CD4-positive, alpha-beta T cell treated with Interleukin-6 at 100 ng/mL for 8 hours (primary cell): Measurements from ENCODE around the gene SWAP70.
"Not testable (repeated sequence)": the region's sequence is repeated elsewhere in the genome, so short reads cannot be mapped to it uniquely, and the experiment has no call there.

Experiments used
- DNase-seq: peaks from one replicate; pipeline ENCODE4 v3.0.0-alpha.2; 2020; ENCODE audit warnings: mixed read lengths, low spot score

Gene SWAP70

DNA sequence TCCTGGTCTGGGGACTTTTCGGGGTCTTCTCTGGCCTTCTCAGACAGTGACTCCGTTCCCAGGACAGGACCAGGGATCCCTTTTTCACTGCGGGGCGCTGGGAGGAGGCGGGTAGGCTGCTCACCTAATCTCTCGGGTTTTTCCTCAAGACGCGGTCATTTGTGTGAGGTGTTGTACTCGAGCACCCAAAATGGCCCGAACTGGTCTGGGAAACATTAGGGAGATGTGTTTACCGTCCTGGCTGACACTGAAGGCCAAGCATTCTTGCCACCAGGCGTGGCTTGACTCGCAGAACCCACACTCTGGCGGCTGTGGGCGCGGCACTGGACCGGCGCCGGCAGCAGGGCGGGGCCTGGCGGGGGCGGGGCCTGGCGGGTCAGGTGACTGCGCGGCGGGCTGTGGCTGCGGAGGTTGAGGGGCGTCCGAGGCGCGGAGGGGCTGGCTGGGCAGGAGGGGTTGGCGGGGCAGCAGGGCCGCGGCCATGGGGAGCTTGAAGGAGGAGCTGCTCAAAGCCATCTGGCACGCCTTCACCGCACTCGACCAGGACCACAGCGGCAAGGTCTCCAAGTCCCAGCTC is at the start of gene SWAP70:
SWAP70 (plus strand) TSS at position 379 of the 577 bp plus-strand sequence; CDS start at position 482, 103 bp downstream.
- DNase-seq = peak; percentile 59

DNA sequence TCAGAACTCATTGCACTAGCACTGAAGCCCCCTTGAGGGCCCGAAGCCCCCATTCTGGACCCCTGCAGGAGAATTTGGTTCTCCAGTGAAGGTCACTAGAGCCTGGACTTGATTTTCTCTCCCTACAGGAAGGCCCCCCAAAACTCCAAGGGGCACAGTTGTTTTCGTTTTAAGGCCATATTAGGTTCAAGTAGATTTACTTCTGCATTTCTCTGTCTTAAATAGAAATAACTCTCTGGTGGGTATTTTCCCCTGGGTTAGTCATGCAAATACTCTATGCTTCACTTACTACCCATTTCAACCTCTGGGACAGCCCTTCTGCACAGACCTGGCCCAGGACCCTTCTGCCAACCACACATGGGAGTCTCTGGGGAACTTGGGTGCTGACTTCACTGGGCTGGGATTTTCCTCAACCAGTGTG is 48.8 kb upstream of the SWAP70 start:
- no peak for DNase-seq

DNA sequence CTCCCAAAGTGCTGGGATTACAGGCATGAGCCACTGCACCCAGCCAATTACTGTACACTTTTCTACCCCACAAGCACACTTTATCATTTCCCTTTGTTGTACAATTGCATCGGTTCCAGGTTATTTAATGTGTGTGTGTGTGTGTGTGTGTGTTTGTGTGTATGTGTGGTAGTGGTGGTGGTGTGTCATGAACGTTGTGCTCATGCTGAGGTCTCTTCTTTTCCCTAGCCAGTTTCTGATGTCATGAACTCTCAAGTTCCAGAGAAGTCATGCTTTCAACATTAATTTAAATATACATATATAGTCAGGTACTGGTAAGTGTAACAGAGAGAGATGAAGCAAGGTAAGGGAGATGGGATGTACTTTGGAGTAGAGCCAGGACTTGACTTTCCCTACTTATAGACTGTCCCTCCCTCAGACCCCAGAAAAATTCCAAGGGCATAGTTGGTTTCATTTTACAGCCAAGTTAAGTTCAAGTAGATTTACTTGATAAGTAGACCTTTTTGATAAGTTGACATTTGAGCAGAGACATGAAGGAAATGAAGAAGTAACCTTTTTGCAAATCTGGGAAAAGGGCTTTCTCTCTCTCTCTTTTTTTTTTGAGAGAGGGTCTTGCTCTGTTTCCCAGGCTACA is 47.7 kb upstream of the SWAP70 start:
- no peak for DNase-seq

DNA sequence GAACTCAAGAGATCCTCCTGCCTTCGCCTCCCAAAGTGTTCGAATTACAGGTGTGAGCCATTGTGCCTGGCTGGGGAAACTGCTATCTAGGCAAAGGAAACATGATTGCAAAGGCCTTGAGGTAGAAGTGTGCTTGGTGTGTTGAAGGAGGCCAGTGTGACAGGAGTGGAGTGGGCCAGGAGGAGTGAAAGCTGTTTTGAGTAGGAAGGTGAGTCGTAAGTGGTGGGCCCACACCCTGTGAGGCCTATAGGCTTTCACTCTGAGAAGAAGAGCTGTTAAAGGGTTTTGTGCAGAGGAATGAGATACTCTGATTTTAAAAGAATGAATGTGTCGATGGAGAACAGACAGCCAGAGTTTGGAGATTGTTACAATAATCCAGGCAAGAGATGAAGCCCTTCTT is 47.0 kb upstream of the SWAP70 start:
- no peak for DNase-seq

DNA sequence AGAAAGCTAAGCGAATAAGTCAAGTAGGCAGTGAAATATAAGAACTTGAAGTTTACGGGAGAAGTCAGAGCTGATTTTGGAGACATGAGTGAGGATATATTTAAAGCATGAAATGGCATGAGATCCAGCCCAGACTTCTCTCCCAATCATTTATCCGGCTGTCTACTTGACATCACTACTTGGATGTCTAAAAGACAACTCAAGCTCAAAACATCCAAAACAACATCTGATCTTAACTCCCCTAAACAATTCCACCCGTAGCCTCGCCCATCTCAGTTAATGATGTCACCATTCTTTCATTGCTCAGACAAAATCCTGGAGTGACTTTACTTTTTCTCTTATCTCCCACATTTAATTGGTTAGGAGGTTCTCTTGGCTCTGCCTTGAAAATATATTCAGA is 45.9 kb upstream of the SWAP70 start:
- DNase-seq = no peak

DNA sequence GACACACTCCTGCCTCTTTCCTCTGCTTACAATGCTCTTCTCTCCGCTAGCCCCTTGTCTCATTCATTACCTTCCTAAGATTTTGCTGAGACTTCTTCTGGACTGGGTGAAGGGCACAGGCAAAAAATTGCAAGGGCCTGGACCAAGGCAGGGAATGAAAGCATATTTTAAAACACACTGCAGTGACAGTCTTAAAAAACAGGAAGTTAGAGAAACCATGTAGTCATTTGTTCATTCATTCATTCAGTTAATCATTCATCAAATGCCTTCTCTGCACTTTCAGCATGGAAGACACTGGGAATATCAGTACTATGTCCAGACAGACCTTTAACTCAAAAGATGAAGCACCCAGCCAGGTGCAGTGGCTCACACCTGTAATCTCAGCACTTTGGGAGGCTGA is 44.9 kb upstream of the SWAP70 start:
- no peak for DNase-seq

DNA sequence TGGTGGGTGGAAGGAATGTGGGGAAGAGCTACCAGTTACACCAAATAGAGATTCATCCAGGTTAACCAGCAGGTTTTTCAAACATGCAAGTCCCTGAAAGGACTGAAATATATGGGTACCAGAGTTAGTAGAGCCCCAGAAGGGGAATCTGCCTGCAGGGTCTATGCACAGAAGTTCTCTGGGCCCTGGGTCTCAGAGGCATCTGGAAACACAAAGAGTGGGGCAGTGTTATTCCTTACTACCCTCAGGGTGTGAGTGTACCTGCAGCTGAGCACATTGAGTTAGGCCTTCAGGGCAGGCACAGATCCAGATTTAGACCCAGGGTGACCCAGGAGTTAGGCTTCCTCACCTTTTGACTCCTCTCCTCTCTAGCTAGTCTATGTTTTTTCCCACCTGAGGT is 43.9 kb upstream of the SWAP70 start:
- no peak for DNase-seq

DNA sequence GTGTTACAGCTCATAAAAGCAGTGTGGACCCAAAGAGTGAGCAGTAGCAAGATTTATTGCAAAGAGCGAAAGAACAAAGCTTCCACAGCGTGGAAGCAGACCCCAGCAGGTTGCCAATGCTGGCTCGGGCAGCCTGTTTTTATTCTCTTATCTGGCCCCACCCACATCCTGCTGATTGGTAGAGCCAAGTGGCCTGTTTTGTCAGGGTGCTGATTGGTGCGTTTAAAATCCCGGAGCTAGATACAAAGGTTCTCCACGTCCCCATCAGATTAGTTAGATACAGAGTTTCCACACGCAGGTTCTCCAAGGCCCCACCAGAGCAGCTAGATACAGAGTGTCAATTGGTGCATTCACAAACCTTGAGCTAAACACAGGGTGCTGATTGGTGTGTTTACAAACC is 41.5 kb upstream of the SWAP70 start:
- DNase-seq = not testable (repeated sequence)

DNA sequence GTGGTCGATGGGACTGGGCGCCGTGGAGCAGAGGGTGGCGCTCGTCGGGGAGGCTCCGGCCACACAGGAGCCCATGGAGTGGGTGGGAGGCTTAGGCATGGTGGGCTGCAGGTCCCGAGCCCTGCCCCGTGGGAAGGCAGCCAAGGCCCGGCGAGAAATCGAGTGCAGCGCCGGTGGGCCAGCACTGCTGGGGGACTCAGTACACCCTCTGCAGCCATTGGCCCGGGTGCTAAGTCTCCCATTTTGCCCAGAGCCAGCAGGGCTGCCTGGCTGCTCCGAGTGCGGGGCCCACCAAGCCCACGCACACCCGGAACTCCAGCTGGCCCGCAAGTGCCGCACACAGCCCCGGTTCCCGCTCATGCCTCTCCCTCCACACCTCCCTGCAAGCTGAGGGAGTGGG is 40.8 kb upstream of the SWAP70 start:
- not testable (repeated sequence) for DNase-seq

DNA sequence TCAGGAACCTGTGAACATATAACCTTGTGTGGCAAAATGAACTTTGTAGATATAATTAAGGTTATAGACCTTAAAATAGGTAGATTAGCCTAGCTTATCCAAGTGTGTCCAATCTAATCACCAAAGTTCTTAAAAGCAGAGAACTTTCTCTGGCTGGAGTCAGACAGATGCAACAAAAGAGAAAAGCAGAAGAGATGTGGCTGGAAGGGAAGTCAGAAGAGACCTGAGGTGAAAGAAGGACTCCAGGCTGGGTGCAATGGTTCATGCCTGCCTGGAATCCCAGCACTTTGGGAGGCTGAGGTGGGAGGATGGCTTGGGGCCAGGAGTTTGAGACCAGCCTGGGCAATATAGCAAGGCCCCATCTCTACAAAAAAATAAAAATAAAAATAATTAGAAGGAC is 39.4 kb upstream of the SWAP70 start:
- DNase-seq = no peak

DNA sequence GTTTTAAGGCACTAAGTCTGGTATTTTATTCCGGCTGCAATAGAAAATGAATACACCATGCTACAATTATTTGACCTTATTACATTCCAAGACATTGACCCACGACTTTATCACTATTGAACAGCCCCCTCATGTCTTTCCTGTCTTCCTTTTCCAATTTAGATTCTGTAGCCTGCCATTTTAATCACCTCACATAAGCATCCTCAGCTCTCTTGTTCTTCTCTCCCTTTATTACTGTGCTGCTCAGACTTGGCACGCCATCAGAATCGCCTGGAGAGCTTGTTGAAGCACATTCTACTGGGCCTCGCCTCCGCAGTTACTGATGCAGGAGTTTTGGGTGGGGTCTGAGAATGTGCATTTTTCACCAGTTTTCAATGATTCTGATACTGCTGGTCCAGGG is 38.7 kb upstream of the SWAP70 start:
- no peak for DNase-seq

DNA sequence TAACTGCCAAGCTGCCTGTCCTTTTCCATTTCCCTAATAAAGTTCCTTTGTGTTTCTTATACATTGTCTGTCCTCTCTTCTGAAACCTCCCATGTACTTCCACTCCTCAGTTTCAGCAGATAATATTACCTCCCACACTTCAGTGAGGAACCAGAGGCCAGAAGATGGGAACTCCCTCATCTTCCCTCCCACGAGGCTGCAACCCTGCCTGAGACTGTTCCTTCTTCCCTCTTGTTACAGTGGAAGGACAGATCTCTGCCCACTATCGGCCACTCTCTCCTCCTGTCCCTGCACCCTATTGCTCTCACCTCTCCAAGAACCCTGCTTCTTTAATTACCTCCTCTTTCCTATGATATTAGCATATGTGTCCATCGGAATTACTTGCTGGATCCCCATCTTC is 38.1 kb upstream of the SWAP70 start:
- DNase-seq = no peak

DNA sequence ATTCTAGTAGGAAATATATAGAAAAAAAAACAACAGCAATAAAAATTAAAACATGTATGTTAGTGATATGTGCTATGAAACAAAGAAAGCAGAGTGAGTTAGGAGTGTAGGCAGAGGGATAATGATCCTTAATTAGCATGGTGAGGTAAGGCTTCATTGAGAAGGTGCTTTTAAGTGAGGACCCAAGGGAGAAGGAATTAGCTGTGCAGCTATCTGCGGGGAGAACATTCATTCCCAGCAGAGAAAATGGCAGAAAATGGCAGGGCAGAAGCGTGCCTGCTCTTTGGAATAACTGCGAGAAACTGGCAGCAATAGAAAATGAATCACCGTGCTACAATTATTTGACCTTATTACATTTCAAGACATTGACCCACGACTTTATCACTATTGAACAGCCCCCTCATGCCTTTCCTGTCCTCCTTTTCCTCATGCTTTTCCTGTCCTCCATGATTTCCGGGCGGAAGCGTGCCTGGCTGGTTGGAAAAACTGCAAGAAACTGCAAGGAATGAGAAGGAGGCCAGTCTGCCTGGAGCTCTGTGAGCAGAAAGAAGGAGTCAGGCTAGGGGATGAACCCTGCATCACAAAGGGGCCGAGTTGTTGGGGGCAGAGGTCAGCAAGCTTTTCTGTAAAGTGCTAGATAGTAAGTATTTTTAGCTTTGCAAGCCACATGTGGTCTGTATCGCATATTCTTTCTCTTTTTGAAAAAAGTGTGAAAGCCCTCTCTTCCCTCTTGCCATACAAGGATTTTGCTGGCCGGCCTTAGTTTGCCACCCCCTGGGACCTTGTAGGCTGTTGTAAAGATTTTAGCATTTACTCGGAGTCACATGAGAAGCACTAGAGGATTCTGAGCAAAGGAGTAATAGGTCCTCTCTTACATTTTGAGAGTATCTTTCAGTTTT is 37.1 kb upstream of the SWAP70 start:
- DNase-seq = no peak

DNA sequence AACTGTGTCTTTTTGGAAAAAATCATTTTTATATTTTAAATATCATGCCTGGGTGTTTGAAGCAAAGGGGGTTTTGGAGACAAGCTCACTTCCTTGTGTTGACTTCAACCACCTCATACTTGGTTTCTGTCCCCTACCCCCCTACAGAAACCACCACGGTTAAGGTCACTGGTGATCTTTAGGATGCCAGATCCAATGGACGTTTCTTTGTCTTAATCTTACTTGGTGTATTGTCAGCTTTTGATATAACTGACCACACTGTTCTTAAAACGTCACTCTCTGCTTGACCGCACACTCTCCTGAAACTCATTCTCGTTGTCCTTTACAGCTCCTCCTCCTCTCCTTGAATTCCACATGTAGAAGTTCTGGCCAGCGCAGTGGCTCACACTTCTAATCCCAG is 34.8 kb upstream of the SWAP70 start:
- DNase-seq = no peak

DNA sequence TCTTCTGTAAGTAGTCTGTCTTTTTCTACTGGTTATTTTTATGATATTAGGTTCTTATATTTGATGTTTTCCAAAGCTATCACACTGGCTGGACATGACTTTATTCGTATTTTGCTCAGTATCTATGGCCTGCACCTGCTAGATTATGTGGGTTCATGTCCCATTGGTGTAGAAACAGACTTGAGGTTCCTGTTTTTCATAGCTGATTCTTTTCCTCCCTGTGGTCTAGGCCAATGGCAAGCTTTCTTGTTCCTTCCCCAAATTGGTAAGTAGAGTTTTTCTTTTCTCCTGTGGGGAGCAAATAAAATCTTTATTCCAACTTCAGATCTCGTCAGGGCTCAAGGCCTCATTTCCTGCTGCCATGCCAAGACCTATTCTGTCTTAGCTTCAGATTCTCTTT is 30.2 kb upstream of the SWAP70 start:
- DNase-seq = no peak

DNA sequence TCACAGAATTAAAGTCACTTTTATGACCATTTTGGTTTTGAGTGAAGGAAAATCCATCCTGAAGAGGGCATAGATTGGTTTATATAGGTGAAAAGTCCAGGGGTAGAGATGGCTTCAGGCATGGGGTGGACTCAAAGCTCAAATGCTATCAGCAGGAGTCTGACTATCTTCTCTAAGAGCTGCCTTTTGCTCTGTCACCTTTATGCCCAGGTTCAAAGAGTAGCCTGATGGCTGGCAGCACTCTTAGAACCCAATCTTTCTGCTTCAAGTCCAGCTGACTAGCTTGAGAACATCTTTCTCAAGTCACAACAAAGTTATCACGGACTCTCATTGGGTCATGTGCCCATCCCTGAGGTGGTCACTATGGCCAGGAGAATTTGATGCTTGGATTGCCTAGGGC is 27.2 kb upstream of the SWAP70 start:
- DNase-seq = no peak

DNA sequence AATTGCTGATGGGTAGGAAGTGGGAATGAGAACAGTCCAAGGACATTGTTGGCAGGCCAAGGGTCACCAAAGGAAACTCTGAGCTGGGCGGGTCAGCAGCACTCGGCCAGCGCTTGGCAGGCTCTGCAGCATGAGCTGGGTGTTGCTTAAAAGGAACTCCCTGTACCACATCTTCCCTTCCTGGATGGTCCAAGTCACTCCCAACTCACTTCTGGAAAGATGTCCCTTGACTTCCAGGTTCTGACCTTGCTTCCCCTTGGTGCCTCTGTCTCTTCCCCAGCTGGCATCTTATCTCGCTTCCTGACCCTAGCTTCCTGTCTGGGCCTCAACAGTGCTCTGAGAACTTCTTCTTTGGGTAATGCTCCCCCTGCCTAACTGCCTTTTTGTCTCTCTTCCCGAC is 24.8 kb upstream of the SWAP70 start:
- no peak for DNase-seq

DNA sequence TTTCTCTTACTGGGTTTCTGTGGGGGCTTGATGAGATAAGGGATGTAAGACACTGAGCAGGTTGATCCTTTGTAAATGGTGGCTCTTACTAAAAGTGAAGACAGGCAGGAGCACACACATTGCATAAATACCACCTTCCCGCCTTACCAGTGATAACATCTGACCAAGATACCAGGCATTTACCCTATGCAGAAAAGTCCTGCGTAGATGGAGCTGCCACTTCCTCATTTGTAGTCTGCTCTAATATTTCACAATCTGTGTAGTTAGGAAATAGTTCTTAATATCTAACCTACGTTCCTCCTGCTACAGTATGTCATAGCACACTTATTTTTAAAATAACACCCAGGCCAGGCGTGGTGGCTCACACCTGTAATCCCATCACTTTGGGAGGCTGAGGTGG is 23.9 kb upstream of the SWAP70 start:
- no peak for DNase-seq

DNA sequence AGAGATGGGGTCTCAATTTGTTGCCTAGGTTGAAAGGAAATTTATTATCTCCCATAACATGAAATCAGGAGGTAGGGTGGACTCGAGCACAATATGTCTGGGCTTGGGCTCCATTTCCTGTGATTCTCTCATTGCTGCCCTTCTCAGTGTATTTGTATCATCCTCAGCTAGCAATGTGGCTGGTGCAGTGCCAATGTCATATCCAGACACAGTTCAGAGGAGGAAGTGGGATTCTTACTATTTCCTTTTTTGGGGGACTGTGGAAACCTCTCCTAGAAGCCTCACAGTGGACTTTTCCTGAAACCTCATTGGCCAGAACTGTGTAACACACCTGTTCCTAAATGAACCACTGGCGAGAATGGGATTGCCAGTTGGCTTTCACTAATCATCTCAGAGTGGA is 21.0 kb upstream of the SWAP70 start:
- DNase-seq = no peak

DNA sequence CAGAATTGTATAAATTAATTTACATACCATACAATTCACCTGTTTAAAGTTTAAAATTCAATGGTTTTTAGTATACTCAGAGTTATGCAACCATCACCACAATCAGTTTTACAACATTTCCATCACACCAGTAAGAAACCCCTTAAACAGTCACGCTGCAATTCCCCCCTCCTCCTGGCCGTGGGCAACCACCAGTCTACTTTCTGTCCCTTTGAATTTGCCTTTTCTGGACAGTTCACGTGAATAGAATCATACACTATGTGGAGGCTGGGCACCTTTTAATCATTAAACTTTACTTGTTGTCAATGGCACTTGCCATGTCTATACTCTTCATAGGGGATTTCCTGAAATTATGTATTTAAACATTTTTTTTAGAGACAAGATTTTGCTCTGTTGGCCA is 20.1 kb upstream of the SWAP70 start:
- no peak for DNase-seq

DNA sequence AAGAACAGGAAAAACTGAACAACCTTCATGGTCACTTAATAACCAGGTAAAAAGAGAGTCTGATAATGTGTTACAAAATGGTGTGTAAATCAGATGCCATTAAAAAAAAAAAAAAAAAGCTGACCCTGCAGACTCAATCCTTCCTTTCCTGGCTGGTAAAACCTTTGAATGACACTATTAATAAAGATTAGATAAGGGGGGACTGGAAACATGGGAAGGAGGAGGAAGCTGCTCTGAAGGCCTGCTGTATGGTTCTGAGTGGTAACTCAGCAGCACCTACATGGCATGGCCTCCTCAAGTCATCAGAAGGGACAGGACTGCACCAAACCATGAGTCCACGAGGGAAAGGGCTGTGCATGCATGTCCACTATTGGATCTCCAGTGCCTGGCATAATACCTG is 18.0 kb upstream of the SWAP70 start:
- no peak for DNase-seq

DNA sequence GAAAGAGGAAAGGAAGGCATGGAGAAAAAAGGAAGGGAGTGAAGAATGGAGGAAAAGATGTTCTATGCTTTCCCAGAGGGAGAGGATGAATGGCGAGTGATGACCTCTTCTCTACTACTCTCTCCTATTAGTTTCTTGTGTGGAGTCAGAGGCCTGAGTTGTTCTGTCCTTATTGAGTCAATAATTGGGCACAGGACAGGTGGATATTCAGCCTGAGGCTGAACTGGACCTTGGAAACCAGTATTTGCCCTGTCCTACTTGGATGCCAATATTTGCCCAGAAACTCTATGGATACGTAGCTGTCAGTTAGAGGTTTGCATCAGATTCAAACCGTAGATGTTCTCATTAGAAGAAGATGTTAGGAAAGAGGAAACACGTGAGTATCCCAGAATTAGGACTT is 17.6 kb upstream of the SWAP70 start:
- no peak for DNase-seq

DNA sequence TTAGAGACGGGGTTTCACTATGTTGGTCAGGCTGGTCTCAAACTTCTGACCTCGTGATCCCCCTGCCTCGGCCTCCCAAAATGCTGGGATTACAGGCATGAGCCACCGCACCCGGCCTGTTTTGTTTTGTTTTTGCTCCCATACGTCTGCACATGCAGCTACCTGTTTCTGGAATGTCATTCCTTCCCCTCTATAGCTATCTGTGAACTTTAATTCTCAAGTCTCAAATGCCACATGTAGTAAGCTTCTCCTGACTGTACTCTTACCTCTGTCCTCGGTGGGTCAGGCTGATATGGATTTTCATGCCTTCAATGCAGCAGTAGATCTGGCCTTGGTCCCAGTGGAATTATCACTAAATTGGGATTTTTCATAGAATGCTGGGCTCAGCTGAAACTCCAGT is 12.4 kb upstream of the SWAP70 start:
- DNase-seq = no peak
